SU-DHL-6 (cell line): Measurements from ENCODE around the gene SUN1.

ENCODE experiments used
- H2AFZ ChIP-seq: fragments of 200-600 bp; sonication (generic); 2 replicates; pipeline ENCODE4 v1.6.1; 2014; ENCODE audit warnings: low read depth, mild to moderate bottlenecking, moderate library complexity, mixed read lengths, antibody characterized with exemption, low read length; ENCODE audit not compliant: severe bottlenecking
- H3F3A ChIP-seq: fragments of 200-600 bp; shearing (Covaris generic); 2 replicates; pipeline ENCODE4 v1.6.0; 2016; ENCODE audit warnings: antibody characterized with exemption, mild to moderate bottlenecking; ENCODE audit not compliant: insufficient read depth
- H3K27ac ChIP-seq: fragments of 200-600 bp; sonication (generic); 2 replicates; pipeline ENCODE4 v1.5.1; 2016; ENCODE audit warnings: low read depth, mild to moderate bottlenecking, low read length, moderate library complexity, mixed read lengths
- H3K27me3 ChIP-seq: fragments of 200-600 bp; sonication (generic), shearing (Covaris generic); 2 replicates; pipeline ENCODE4 v1.6.0; 2014; ENCODE audit warnings: mild to moderate bottlenecking, low read length
- H3K36me3 ChIP-seq: fragments of 200-600 bp; sonication (generic); 2 replicates; pipeline ENCODE4 v1.6.1; 2014; ENCODE audit warnings: mild to moderate bottlenecking, low read length, mixed read lengths
- H3K4me2 ChIP-seq: fragments of 300-600, 200-600 bp; shearing (Covaris generic), sonication (generic); 2 replicates; pipeline ENCODE4 v1.6.0; 2014; ENCODE audit warnings: low read length, low read depth, mild to moderate bottlenecking; ENCODE audit not compliant: poor library complexity, severe bottlenecking
- H3K4me3 ChIP-seq: fragments of 200-600 bp; sonication (generic); 2 replicates; pipeline ENCODE4 v1.5.1; 2014; ENCODE audit warnings: antibody characterized with exemption, low read length, mild to moderate bottlenecking, mixed read lengths; ENCODE audit not compliant: insufficient read depth, poor library complexity, severe bottlenecking
- H3K79me2 ChIP-seq: fragments of 200-600 bp; sonication (generic); 2 replicates; pipeline ENCODE4 v1.6.1; 2014; ENCODE audit warnings: mild to moderate bottlenecking, low read length, moderate library complexity; ENCODE audit not compliant: insufficient read depth
- H3K9ac ChIP-seq: fragments of 200-600 bp; sonication (generic); 2 replicates; pipeline ENCODE4 v1.7.0; 2014; ENCODE audit warnings: mild to moderate bottlenecking, low read length
- H3K9me2 ChIP-seq: fragments of 200-600 bp; sonication (generic); replicated peaks from 2 replicates; pipeline ENCODE4 v1.6.1; 2014; ENCODE audit warnings: low read length; ENCODE audit not compliant: insufficient read depth
- H3K9me3 ChIP-seq: fragments of 200-600 bp; sonication (generic); 2 replicates; pipeline ENCODE4 v1.6.1; 2014; ENCODE audit warnings: low read length, mixed read lengths; ENCODE audit not compliant: insufficient read depth
- H4K20me1 ChIP-seq: fragments of 200-600 bp; sonication (generic); 2 replicates; pipeline ENCODE4 v1.6.1; 2014; ENCODE audit warnings: low read depth, mild to moderate bottlenecking, antibody characterized with exemption, low read length, moderate library complexity, mixed read lengths
- EZH2phosphoT487 ChIP-seq: fragments of 200-600 bp; sonication (generic), shearing (Covaris generic); conservative IDR thresholded peaks from 2 replicates; pipeline ENCODE4 v1.6.1; 2018; ENCODE audit warnings: mild to moderate bottlenecking, antibody characterized with exemption, low read length, moderate library complexity, mixed read lengths
- TF ChIP-seq, protein P1 (sequence below): fragments of 200-600 bp; sonication (generic); IDR thresholded peaks from one replicate; pipeline ENCODE4 v1.5.1; 2017; ENCODE audit warnings: antibody characterized with exemption, mild to moderate bottlenecking, low read length, moderate library complexity; ENCODE audit not compliant: insufficient read depth, poor library complexity, severe bottlenecking

Gene SUN1

DNA sequence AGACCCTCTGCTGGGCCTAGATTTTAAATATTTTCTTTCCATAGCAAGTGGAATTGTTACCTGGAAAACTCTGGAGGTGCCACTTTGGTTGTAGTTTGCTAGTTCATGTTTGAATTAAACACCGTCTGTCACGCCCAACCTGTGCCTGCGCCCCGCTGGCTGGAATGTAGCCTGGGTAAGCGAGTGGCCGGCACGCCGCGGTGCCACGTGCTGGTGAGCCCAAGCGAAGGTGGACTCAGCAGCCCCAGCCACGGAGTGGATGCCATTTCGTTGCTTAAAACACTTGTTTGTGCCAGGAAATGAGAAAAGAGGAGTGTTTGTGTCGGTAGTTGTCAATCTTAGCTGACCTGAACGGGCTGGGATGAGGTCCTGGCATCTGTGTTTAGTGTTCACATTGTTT lies 46.8 kb downstream of the SUN1 start:
- Histone ChIP-seq H3K4me3 (no peak overlapping the region), H2AFZ (no peak overlapping the region), H3K27ac (no peak overlapping the region), H3K36me3 (no peaks in the 10 kb centered on the region), H3K9ac (no peak overlapping the region), H3K4me2 (no peak overlapping the region), H3K9me3 (no peaks in the 10 kb centered on the region), H4K20me1 (peaks cover 8% of the 10 kb centered on the region; the same call in 1 of the 2 replicates), H3F3A (peaks cover 14% of the 10 kb centered on the region), H3K27me3 (no peaks in the 10 kb centered on the region), H3K79me2 (peaks cover 72% of the 10 kb centered on the region), H3K9me2 (no peaks in the 10 kb centered on the region)
- TF ChIP-seq EZH2phosphoT487, result no peak
- TF ChIP-seq, protein P1, sequence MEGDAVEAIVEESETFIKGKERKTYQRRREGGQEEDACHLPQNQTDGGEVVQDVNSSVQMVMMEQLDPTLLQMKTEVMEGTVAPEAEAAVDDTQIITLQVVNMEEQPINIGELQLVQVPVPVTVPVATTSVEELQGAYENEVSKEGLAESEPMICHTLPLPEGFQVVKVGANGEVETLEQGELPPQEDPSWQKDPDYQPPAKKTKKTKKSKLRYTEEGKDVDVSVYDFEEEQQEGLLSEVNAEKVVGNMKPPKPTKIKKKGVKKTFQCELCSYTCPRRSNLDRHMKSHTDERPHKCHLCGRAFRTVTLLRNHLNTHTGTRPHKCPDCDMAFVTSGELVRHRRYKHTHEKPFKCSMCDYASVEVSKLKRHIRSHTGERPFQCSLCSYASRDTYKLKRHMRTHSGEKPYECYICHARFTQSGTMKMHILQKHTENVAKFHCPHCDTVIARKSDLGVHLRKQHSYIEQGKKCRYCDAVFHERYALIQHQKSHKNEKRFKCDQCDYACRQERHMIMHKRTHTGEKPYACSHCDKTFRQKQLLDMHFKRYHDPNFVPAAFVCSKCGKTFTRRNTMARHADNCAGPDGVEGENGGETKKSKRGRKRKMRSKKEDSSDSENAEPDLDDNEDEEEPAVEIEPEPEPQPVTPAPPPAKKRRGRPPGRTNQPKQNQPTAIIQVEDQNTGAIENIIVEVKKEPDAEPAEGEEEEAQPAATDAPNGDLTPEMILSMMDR, result no peak

DNA sequence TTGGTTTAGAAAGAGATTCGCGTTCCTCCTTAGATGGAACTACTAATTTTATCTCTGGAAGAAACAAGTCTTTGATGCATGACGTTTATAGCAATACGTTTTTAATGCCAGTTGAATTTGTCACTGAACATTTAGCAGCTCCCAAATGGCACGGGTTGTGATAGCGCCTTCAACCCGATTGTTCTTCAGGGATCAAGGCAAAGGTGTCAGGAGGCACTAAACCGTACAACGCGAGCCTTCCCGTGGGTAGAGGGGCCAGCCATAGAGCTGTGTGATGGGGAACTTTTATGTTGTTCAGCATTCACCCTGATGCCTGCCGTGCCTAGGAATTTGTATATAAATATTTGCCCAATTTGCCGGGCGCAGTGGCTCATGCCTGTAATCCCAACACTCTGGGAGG lies 47.4 kb downstream of the SUN1 start:
- Histone ChIP-seq H3K9ac (no peak overlapping the region), H4K20me1 (peaks cover 8% of the 10 kb centered on the region; the same call in 1 of the 2 replicates), H3K27ac (no peak overlapping the region), H3K79me2 (peaks cover 78% of the 10 kb centered on the region), H3K27me3 (no peaks in the 10 kb centered on the region), H3F3A (peaks cover 8% of the 10 kb centered on the region), H2AFZ (no peak overlapping the region), H3K4me2 (no peak overlapping the region), H3K36me3 (no peaks in the 10 kb centered on the region), H3K4me3 (no peak overlapping the region), H3K9me2 (no peaks in the 10 kb centered on the region), H3K9me3 (no peaks in the 10 kb centered on the region)
- TF ChIP-seq EZH2phosphoT487, result no peak

DNA sequence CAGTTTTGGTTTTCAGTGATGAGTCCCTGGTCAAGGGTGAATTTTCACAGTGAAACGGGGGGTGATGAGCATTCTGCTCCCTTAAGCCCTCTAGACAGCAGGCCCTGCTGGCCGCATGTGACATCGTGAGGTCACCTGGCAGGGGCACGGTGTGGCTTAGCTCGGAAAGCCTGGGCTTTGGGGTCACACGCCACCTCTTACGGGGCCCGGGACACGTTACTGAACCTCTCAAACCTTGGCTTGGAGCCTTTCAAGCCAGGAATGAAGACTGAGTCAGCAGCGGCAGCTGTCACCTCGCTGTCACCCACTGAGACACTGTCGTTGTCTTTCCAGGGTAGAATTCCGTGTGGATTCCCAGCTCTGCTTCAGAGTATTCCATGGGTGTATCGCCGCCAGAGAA lies 48.2 kb downstream of the SUN1 start:
- Histone ChIP-seq H3K9ac (no peak overlapping the region), H3K9me2 (no peaks in the 10 kb centered on the region)
- TF ChIP-seq, protein P1, result no peak
- TF ChIP-seq EZH2phosphoT487, result no peak

DNA sequence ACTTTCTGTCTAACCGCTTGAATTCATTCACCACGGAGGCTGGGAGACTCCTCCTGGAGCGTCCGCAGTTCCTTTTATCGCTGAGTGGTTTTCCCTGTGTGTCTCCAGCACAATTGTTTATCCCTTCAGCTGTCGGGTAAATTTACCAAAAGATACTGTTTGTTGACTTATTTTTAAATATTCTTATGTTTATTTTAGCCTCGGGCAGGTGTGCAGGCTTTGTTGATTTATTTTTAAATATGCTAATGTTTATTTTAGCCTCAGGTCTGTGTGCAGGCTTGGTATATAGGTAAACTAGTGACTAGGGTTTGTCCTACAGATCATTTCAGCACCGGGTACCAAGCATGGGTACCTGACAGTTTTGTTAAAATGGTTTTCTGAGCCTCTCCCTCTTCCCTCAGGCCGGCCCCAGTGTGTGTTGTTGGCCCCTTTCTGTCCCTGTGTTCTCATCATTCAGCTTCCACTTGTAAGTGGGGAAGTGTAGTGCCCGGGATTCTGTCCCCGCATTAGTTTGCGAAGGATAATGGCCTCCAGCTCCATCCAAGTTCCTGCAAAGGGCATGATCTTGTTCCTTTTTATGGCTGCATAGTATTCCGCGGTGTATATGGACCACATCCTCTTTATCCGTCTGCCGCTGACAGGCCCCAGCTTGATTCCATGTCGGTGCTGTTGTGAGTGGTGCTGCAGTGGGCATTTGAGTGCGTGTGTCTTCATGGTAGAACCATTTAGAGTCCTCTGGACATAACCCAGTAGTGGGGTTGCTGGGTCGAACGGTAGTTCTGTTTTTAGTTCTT lies 49.4 kb downstream of the SUN1 start:
- H3K27me3 ChIP-seq, result no peaks in the 10 kb centered on the region

More for the DNA sequence above, 48.2 kb downstream of the SUN1 start:
- Histone ChIP-seq H3K79me2 (peaks cover 85% of the 10 kb centered on the region), H3K4me3 (no peak overlapping the region), H2AFZ (no peak overlapping the region), H3K36me3 (no peaks in the 10 kb centered on the region), H4K20me1 (peaks cover 8% of the 10 kb centered on the region; the same call in 1 of the 2 replicates), H3F3A (0 out of 2 replicates have a peak, but pooled peaks cover under 1% of the 10 kb centered on the region), H3K9me3 (no peaks in the 10 kb centered on the region), H3K27me3 (no peaks in the 10 kb centered on the region), H3K4me2 (no peak overlapping the region), H3K27ac (no peak overlapping the region)

More for the DNA sequence above, 49.4 kb downstream of the SUN1 start:
- no peaks in the 10 kb centered on the region for H3K9me3 ChIP-seq
- no peaks in the 10 kb centered on the region for H3K9me2 ChIP-seq
- no peak overlapping the region for H3K4me2 ChIP-seq
- no peaks in the 10 kb centered on the region for H3F3A ChIP-seq
- H3K36me3 ChIP-seq, result no peaks in the 10 kb centered on the region
- no peak overlapping the region for H3K27ac ChIP-seq
- H3K79me2 ChIP-seq, result peaks cover 96% of the 10 kb centered on the region
- peaks cover 8% of the 10 kb centered on the region; the same call in 1 of the 2 replicates for H4K20me1 ChIP-seq
- H2AFZ ChIP-seq, result no peak overlapping the region
- no peak overlapping the region for H3K9ac ChIP-seq
- TF ChIP-seq, protein P1, result no peak
- no peak for TF ChIP-seq EZH2phosphoT487
- no peak overlapping the region for H3K4me3 ChIP-seq
